Astrocyte of the spinal cord (primary cell): ENCODE measurements around the gene GRM6.

Experiments
- DNase-seq: peaks from one replicate; pipeline ENCODE4 v3.0.0; 2011; ENCODE audit warnings: low read depth, low spot score
- H3K4me3 ChIP-seq: 2 replicates; pipeline ENCODE4 v1.5.1; 2011; ENCODE audit warnings: low read depth, mild to moderate bottlenecking, low read length, moderate library complexity
- CTCF ChIP-seq: IDR thresholded peaks from 2 replicates; pipeline ENCODE4 v1.5.1; 2012; ENCODE audit warnings: low read depth, mild to moderate bottlenecking, low read length, inconsistent platforms
- in situ Hi-C: cut with HindIII; loops from 2 replicates; pipeline ENCODE4 v1.10.0; 2017; ENCODE audit warnings: low sequenced_read_pairs

The GRM6 gene

GRCh38 chr5:178998441-178998840 lies 3.3 kb upstream of the GRM6 start:
- no peak for TF ChIP-seq CTCF
- H3K4me3 ChIP-seq, result no peak overlapping the region
- no peak for DNase-seq
- in situ Hi-C loops, result no loop called here

- no peak for TF ChIP-seq CTCF
- H3K4me3 ChIP-seq, result no peak overlapping the region
- in situ Hi-C loops, result no loop called here
- DNase-seq, result no peak
Measured at GRCh38 chr5:178997191-178997590, 2.1 kb upstream of the GRM6 start.

- DNase-seq, result no peak
- no peak overlapping the region for H3K4me3 ChIP-seq
- no peak for TF ChIP-seq CTCF
- in situ Hi-C loops, result no loop called here
Measured at GRCh38 chr5:178996156-178996555, 1.0 kb upstream of the GRM6 start.

- DNase-seq, result no peak
- H3K4me3 ChIP-seq, result no peak overlapping the region
- TF ChIP-seq CTCF, result no peak
- in situ Hi-C loops, result no loop called here
Measured at GRCh38 chr5:178995341-178995690, 196 bp upstream of the GRM6 start.

- no peak overlapping the region for H3K4me3 ChIP-seq
- no peak for TF ChIP-seq CTCF
- in situ Hi-C loops, result no loop called here
- DNase-seq, result no peak
Measured at GRCh38 chr5:178993955-178994579, 1.1 kb downstream of the GRM6 start.

- in situ Hi-C loops, result no loop called here
- no peak for DNase-seq
- H3K4me3 ChIP-seq, result no peak overlapping the region
- TF ChIP-seq CTCF, result no peak
Measured at GRCh38 chr5:178993236-178993765, 1.8 kb downstream of the GRM6 start.
